WTC11 (cell line): Measurements from ENCODE around the gene DOCK8. TPM values are rescaled to one million over a fixed set of nuclear protein-coding genes. Genes with fewer than 3 reads are reported as not detected.

Experiments used
- ATAC-seq: fragments of 200-7000 bp; cut with Tn5 transposase; 2 replicates; pipeline ENCODE4 v1.10.0; 2021; ENCODE audit warnings: mild to moderate bottlenecking, moderate library complexity
- CTCF ChIA-PET: fragments of 300-600 bp; sonication (Branson Sonifier 250); formaldehyde crosslinking; loops from one replicate; lab custom pipeline; 2021; ENCODE audit warnings: antibody characterized with exemption; lab: Charles Lee
- POLR2A ChIA-PET: fragments of 350-600 bp; sonication (Branson Sonifier 250); formaldehyde crosslinking; loops from one replicate; lab custom pipeline; 2021; ENCODE audit warnings: antibody characterized with exemption; lab: Charles Lee
- DNase-seq: peaks from one replicate; pipeline ENCODE4 v3.0.0; 2021; ENCODE audit warnings: low spot score
- H3K27ac Mint-ChIP-seq: 2 replicates; pipeline ENCODE4 v1.8.0; 2021; ENCODE audit warnings: mixed read lengths
- H3K27me3 Mint-ChIP-seq: 2 replicates; pipeline ENCODE4 v1.8.0; 2021; ENCODE audit warnings: low read depth, mild to moderate bottlenecking, moderate library complexity, mixed read lengths
- H3K36me3 Mint-ChIP-seq: 2 replicates; pipeline ENCODE4 v1.8.0; 2021; ENCODE audit warnings: mixed read lengths
- H3K4me1 Mint-ChIP-seq: 2 replicates; pipeline ENCODE4 v1.8.0; 2022; ENCODE audit warnings: mixed read lengths
- H3K4me3 Mint-ChIP-seq: 2 replicates; pipeline ENCODE4 v1.8.0; 2021; ENCODE audit warnings: mild to moderate bottlenecking, moderate library complexity, mixed read lengths
- H3K9me3 Mint-ChIP-seq: 2 replicates; pipeline ENCODE4 v1.8.0; 2021; ENCODE audit warnings: mixed read lengths
- AFF4 ChIP-seq: sonication (generic); formaldehyde crosslinking; IDR thresholded peaks from 2 replicates; pipeline ENCODE4 v1.8.1; 2023; ENCODE audit warnings: mild to moderate bottlenecking, missing genetic modification reagents, borderline replicate concordance
- EMX1 ChIP-seq: fragments of 250-450 bp; sonication (Bioruptor Pico); IDR thresholded peaks from 2 replicates; pipeline ENCODE4 v1.8.0; 2021; ENCODE audit warnings: mild to moderate bottlenecking
- ESRRA ChIP-seq: sonication (generic); formaldehyde crosslinking; IDR thresholded peaks from 2 replicates; pipeline ENCODE4 v1.8.1; 2022; ENCODE audit warnings: mild to moderate bottlenecking, missing genetic modification reagents, borderline replicate concordance
- NFE2L1 ChIP-seq: sonication (generic); formaldehyde crosslinking; IDR thresholded peaks from 2 replicates; pipeline ENCODE4 v1.8.1; 2023; ENCODE audit warnings: missing genetic modification reagents
- NFYB ChIP-seq: sonication (generic); formaldehyde crosslinking; conservative IDR thresholded peaks from 2 replicates; pipeline ENCODE4 v1.8.0; 2022; ENCODE audit warnings: low read depth, missing genetic modification reagents
- PRDM15 ChIP-seq: sonication (generic); formaldehyde crosslinking; IDR thresholded peaks from 2 replicates; pipeline ENCODE4 v1.8.0; 2022; ENCODE audit warnings: missing genetic modification reagents
- PRRX2 ChIP-seq: fragments of 250-450 bp; sonication (Bioruptor Pico); IDR thresholded peaks from 2 replicates; pipeline ENCODE4 v1.8.0; 2021; ENCODE audit warnings: mild to moderate bottlenecking
- RELA ChIP-seq: sonication (generic); formaldehyde crosslinking; IDR thresholded peaks from 2 replicates; pipeline ENCODE4 v1.8.1; 2022; ENCODE audit warnings: missing genetic modification reagents, mild to moderate bottlenecking, borderline replicate concordance
- TEAD4 ChIP-seq: sonication (generic); formaldehyde crosslinking; IDR thresholded peaks from 2 replicates; pipeline ENCODE4 v1.8.0; 2022; ENCODE audit warnings: mild to moderate bottlenecking, missing genetic modification reagents
- ZNF121 ChIP-seq: sonication (generic); formaldehyde crosslinking; IDR thresholded peaks from 2 replicates; pipeline ENCODE4 v1.8.0; 2023; ENCODE audit warnings: missing genetic modification reagents
- total RNA-seq: library from RNA; stranded (reverse); gene quantifications from 3 replicates; pipeline ENCODE4 v1.2.3, GENCODE V29; 2021
- TF ChIP-seq, protein P1 (sequence below): sonication (generic); formaldehyde crosslinking; IDR thresholded peaks from 2 replicates; pipeline ENCODE4 v1.8.0; 2022; ENCODE audit warnings: mild to moderate bottlenecking, missing genetic modification reagents
- TF ChIP-seq, protein P2 (sequence below): fragments of 250-450 bp; sonication (Bioruptor Pico); IDR thresholded peaks from 2 replicates; pipeline ENCODE4 v1.9.0; 2021; ENCODE audit warnings: moderate library complexity, mild to moderate bottlenecking, inconsistent platforms, borderline replicate concordance

The DOCK8 gene
- total RNA-seq, 1 experiment from 2014 or later, result 3.2 TPM

GRCh38 chr9:479971-480350 is 265.3 kb downstream of the DOCK8 start:
- CTCF ChIA-PET, result no interaction called here
- Mint-ChIP-seq H3K9me3 (peaks cover 15% of the 10 kb centered on the region), H3K27ac (no peak overlapping the region), H3K4me3 (no peak overlapping the region), H3K27me3 (no peaks in the 10 kb centered on the region), H3K36me3 (peaks cover 25% of the 10 kb centered on the region), H3K4me1 (peaks cover 6% of the 10 kb centered on the region)
- TF ChIP-seq ZNF121 (CRISPR knock-in tag) (no peak), RELA (CRISPR knock-in tag) (no peak), EMX1 (no peak), PRRX2 (CRISPR knock-in tag) (no peak), ESRRA (CRISPR knock-in tag) (no peak), AFF4 (CRISPR knock-in tag) (no peak), PRDM15 (CRISPR knock-in tag) (no peak), TEAD4 (CRISPR knock-in tag) (no peak), NFYB (CRISPR knock-in tag) (no peak)
- TF ChIP-seq, protein P1, sequence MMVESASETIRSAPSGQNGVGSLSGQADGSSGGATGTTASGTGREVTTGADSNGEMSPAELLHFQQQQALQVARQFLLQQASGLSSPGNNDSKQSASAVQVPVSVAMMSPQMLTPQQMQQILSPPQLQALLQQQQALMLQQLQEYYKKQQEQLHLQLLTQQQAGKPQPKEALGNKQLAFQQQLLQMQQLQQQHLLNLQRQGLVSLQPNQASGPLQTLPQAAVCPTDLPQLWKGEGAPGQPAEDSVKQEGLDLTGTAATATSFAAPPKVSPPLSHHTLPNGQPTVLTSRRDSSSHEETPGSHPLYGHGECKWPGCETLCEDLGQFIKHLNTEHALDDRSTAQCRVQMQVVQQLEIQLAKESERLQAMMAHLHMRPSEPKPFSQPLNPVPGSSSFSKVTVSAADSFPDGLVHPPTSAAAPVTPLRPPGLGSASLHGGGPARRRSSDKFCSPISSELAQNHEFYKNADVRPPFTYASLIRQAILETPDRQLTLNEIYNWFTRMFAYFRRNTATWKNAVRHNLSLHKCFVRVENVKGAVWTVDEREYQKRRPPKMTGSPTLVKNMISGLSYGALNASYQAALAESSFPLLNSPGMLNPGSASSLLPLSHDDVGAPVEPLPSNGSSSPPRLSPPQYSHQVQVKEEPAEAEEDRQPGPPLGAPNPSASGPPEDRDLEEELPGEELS (CRISPR knock-in tag), result no peak
- no peak for ATAC-seq
- no peak for DNase-seq
- POLR2A ChIA-PET, result no interaction called here

DNA sequence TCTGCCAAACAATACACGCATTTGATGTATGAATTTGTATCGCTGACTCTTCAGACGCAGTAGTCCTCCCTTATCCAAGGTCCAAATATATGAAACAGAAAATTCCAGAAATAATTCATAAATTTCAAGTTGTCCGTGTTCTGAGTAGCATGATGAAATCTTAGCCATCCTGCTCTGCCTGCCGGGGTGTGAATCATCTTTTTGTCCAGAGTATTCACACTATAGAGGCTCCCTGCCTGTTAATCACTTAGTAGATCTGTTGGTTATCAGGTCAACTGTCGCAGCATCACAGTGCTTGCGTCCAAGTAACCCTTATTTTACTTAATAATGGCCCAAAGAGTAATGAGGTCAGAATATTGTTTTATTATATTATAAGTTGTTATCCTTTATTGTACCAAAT is 268.1 kb downstream of the DOCK8 start:
- Mint-ChIP-seq H3K27ac (no peak overlapping the region), H3K36me3 (peaks cover 14% of the 10 kb centered on the region), H3K27me3 (no peaks in the 10 kb centered on the region), H3K4me1 (no peaks in the 10 kb centered on the region; the same call in 1 of the 2 replicates), H3K4me3 (no peak overlapping the region), H3K9me3 (peaks cover 15% of the 10 kb centered on the region)
- no peak for ATAC-seq
- no peak for DNase-seq
- POLR2A ChIA-PET, result interaction anchor here (0.6 to 0.7 kb wide), 2 partner anchors 13 to 160 kb away, joined by 3 read pairs; no protein-coding TSS in a partner anchor
- CTCF ChIA-PET, result no interaction called here
- no peak for TF ChIP-seq NFE2L1 (CRISPR knock-in tag)

GRCh38 chr9:486156-486555 is 271.5 kb downstream of the DOCK8 start:
- H3K4me3 Mint-ChIP-seq, result no peak overlapping the region
- TF ChIP-seq, protein P2, sequence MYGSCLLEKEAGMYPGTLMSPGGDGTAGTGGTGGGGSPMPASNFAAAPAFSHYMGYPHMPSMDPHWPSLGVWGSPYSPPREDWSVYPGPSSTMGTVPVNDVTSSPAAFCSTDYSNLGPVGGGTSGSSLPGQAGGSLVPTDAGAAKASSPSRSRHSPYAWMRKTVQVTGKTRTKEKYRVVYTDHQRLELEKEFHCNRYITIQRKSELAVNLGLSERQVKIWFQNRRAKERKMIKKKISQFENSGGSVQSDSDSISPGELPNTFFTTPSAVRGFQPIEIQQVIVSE (CRISPR knock-in tag), result no peak
- no peak for DNase-seq
- H3K9me3 Mint-ChIP-seq, result peaks cover 15% of the 10 kb centered on the region
- ChIA-PET CTCF (no interaction called here), POLR2A (no interaction called here)
- no peaks in the 10 kb centered on the region for H3K4me1 Mint-ChIP-seq
- H3K27ac Mint-ChIP-seq, result no peak overlapping the region
- H3K36me3 Mint-ChIP-seq, result peaks cover 8% of the 10 kb centered on the region
- H3K27me3 Mint-ChIP-seq, result no peaks in the 10 kb centered on the region; the same call in 1 of the 2 replicates
- ATAC-seq, result no peak
